Ishikawa (cell line): ENCODE measurements around the gene FAM78A.

Experiments used
- CEBPB ChIP-seq: IDR thresholded peaks from 2 replicates; pipeline ENCODE4 v1.6.1; 2012
- CREB1 ChIP-seq: IDR thresholded peaks from 2 replicates; pipeline ENCODE4 v1.6.1; 2012; ENCODE audit warnings: low read depth
- EP300 ChIP-seq: IDR thresholded peaks from 2 replicates; pipeline ENCODE4 v1.6.1; 2012; ENCODE audit warnings: borderline replicate concordance
- FOXM1 ChIP-seq: IDR thresholded peaks from 2 replicates; pipeline ENCODE4 v1.6.1; 2012; ENCODE audit warnings: low read depth, borderline replicate concordance
- NFIC ChIP-seq: IDR thresholded peaks from 2 replicates; pipeline ENCODE4 v1.6.1; 2012
- RAD21 ChIP-seq: IDR thresholded peaks from 2 replicates; pipeline ENCODE4 v1.6.1; 2012; ENCODE audit warnings: low read depth
- YY1 ChIP-seq: IDR thresholded peaks from 2 replicates; pipeline ENCODE4 v1.6.1; 2012; ENCODE audit warnings: low read depth
- TF ChIP-seq, protein P1 (sequence below): IDR thresholded peaks from 2 replicates; pipeline ENCODE4 v1.6.1; 2012
- TF ChIP-seq, protein P2 (sequence below): IDR thresholded peaks from 2 replicates; pipeline ENCODE4 v1.6.1; 2012; ENCODE audit warnings: low read depth, mild to moderate bottlenecking

DNA sequence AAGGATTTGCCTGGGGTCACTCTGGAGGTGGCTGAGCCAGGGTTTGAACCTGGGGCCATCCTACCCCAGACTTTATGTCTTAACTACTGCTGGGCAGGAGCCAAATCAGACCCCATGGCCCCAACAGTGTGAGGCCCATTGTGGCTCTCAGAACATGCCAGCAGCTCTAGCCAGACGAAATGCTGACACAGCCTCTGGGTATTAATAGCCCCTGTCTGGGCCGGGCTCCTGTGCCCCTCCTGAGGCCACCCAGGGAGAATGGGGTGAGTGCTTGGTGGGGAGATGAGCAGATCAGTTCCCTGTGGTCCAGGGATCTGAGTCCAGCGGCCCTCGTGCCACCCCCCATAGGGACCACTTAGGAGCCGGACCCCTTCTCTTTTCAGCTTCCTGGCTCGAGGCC is 11.0 kb upstream of the FAM78A start:
- TF ChIP-seq YY1, result no peak
- no peak for TF ChIP-seq RAD21
- TF ChIP-seq CEBPB, result no peak
- TF ChIP-seq, protein P1, sequence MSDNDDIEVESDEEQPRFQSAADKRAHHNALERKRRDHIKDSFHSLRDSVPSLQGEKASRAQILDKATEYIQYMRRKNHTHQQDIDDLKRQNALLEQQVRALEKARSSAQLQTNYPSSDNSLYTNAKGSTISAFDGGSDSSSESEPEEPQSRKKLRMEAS, result no peak
- TF ChIP-seq, protein P2, sequence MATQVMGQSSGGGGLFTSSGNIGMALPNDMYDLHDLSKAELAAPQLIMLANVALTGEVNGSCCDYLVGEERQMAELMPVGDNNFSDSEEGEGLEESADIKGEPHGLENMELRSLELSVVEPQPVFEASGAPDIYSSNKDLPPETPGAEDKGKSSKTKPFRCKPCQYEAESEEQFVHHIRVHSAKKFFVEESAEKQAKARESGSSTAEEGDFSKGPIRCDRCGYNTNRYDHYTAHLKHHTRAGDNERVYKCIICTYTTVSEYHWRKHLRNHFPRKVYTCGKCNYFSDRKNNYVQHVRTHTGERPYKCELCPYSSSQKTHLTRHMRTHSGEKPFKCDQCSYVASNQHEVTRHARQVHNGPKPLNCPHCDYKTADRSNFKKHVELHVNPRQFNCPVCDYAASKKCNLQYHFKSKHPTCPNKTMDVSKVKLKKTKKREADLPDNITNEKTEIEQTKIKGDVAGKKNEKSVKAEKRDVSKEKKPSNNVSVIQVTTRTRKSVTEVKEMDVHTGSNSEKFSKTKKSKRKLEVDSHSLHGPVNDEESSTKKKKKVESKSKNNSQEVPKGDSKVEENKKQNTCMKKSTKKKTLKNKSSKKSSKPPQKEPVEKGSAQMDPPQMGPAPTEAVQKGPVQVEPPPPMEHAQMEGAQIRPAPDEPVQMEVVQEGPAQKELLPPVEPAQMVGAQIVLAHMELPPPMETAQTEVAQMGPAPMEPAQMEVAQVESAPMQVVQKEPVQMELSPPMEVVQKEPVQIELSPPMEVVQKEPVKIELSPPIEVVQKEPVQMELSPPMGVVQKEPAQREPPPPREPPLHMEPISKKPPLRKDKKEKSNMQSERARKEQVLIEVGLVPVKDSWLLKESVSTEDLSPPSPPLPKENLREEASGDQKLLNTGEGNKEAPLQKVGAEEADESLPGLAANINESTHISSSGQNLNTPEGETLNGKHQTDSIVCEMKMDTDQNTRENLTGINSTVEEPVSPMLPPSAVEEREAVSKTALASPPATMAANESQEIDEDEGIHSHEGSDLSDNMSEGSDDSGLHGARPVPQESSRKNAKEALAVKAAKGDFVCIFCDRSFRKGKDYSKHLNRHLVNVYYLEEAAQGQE, result no peak
- TF ChIP-seq CREB1, result no peak
- TF ChIP-seq NFIC, result no peak
- TF ChIP-seq EP300, result no peak
- no peak for TF ChIP-seq FOXM1
